Endothelial cell of umbilical vein (primary cell): Measurements from ENCODE around the gene COPE. TPM values are rescaled to one million over a fixed set of nuclear protein-coding genes. Genes with fewer than 3 reads are reported as not detected.

Experiments used
- polyA plus RNA-seq, 4 experiments: library from polyadenylated mRNA; depleted of rRNA in 3 of 4; stranded (reverse) in 3 of 4; unstranded in 1 of 4; fragments of >200 nt; gene quantifications; 2 replicates each; pipeline versions ENCODE4 v1.2.1 to v1.2.3, GENCODE V29; 2011 to 2012; ENCODE audit warnings: missing spikeins in 1 of 4
- total RNA-seq: library from RNA; stranded (reverse); gene quantifications from 2 replicates; pipeline ENCODE4 v1.2.3, GENCODE V29; 2021

COPE gene
- total and polyA plus RNA-seq, 2 donors (not counting 3 experiments of a cell fraction or from before 2014, with no cell fraction given): 252 to 407 TPM

Other genes with a start within 250 kb of the COPE start
- gene CRTC1, start 235.7 kb downstream of the COPE start, total RNA-seq: 10.3 and 11.4 TPM in 2 replicates
- 4.2 and 5.8 TPM in 2 replicates for gene CRTC1, start 235.7 kb downstream of the COPE start, polyA plus RNA-seq
- not detected in 2 replicates for gene COMP, start 128.1 kb downstream of the COPE start, total RNA-seq
- not detected in 2 replicates for gene COMP, start 128.1 kb downstream of the COPE start, polyA plus RNA-seq
- 68.2 and 69.1 TPM in 2 replicates for gene UPF1, start 87.4 kb downstream of the COPE start, total RNA-seq
- 50.2 and 65.9 TPM in 2 replicates for gene UPF1, start 87.4 kb downstream of the COPE start, polyA plus RNA-seq
- 3.0 and 4.0 TPM in 2 replicates for gene CERS1, start 23.2 kb downstream of the COPE start, total RNA-seq
- gene CERS1, start 23.2 kb downstream of the COPE start, polyA plus RNA-seq: 8.5 and 11.0 TPM in 2 replicates
- 47.7 and 51.9 TPM in 2 replicates for gene DDX49, start 328 bp upstream of the COPE start, total RNA-seq
- 60.1 and 61.8 TPM in 2 replicates for gene DDX49, start 328 bp upstream of the COPE start, polyA plus RNA-seq
- gene HOMER3, start 21.8 kb upstream of the COPE start, total RNA-seq: 131 and 139 TPM in 2 replicates
- gene HOMER3, start 21.8 kb upstream of the COPE start, polyA plus RNA-seq: 180 and 184 TPM in 2 replicates
- 74.4 and 79.7 TPM in 2 replicates for gene SUGP2, start 114.1 kb upstream of the COPE start, total RNA-seq
- 43.3 and 44.6 TPM in 2 replicates for gene SUGP2, start 114.1 kb upstream of the COPE start, polyA plus RNA-seq
- gene ARMC6, start 114.2 kb upstream of the COPE start, total RNA-seq: 35.4 and 44.7 TPM in 2 replicates
- gene ARMC6, start 114.2 kb upstream of the COPE start, polyA plus RNA-seq: 33.9 and 42.4 TPM in 2 replicates
- gene SLC25A42, start 144.6 kb upstream of the COPE start, total RNA-seq: 6.2 and 8.2 TPM in 2 replicates
- 6.3 and 7.2 TPM in 2 replicates for gene SLC25A42, start 144.6 kb upstream of the COPE start, polyA plus RNA-seq
- 23.3 and 24.1 TPM in 2 replicates for gene TMEM161A, start 219.1 kb upstream of the COPE start, total RNA-seq
- gene TMEM161A, start 219.1 kb upstream of the COPE start, polyA plus RNA-seq: 54.9 and 72.6 TPM in 2 replicates